ENCODE measurements around the gene KRTAP10-4. TPM values are rescaled to one million over a fixed set of nuclear protein-coding genes. Genes with fewer than 3 reads are reported as not detected.

The KRTAP10-4 gene
- total and polyA plus RNA-seq, 9 donors: not detected

DNA sequence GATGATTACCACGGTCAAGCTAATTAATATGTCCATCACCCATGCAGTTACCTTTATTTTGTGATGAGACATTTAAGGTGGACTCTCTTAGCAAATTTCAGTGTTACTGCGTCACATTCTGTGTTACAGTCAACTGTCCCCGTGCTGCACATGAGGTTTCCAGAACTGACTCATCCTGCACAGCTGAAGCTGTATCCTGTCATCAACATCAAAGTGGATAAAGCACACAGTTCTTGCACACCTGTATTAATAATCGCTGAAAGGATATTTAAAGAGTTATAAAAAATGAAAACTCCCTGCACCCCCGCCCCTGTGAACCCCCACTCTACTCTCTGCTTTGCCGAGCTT lies 10.2 kb downstream of the KRTAP10-4 start:
- H3K9me3 ChIP-seq: no peaks in the 10 kb centered on the region
- intact Hi-C loops (cut with DNase I): no loop called here
- 76 to 80% (median 78%) methylated on average over 6 of the region's 6 CpGs for WGBS, 3 donors

DNA sequence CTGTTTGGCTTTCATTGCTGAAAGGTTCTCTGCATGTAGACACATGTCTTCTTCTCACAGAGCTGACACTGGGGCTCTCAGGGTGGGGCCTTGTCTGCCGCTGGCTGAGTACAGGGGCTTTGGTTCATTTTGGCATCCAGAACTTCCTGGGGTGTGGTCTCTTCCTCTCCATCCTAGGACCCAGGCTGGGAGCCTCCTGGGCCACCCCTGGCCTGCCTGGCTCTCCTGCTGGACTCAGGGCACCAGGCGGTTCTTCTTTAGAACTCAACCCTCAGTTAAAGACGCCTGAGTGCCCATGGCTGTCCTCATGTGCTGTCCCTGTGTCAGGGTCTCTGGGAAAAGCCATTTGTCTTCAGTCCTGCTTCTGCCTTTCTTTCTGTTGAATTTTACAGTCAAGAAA lies 12.4 kb downstream of the KRTAP10-4 start:
- TF ChIP-seq POLR2A (IDR thresholded peaks at IDR 0.05) (no peak), EP300 (IDR thresholded peaks at IDR 0.05) (no peak)
- TF ChIP-seq, protein P1, sequence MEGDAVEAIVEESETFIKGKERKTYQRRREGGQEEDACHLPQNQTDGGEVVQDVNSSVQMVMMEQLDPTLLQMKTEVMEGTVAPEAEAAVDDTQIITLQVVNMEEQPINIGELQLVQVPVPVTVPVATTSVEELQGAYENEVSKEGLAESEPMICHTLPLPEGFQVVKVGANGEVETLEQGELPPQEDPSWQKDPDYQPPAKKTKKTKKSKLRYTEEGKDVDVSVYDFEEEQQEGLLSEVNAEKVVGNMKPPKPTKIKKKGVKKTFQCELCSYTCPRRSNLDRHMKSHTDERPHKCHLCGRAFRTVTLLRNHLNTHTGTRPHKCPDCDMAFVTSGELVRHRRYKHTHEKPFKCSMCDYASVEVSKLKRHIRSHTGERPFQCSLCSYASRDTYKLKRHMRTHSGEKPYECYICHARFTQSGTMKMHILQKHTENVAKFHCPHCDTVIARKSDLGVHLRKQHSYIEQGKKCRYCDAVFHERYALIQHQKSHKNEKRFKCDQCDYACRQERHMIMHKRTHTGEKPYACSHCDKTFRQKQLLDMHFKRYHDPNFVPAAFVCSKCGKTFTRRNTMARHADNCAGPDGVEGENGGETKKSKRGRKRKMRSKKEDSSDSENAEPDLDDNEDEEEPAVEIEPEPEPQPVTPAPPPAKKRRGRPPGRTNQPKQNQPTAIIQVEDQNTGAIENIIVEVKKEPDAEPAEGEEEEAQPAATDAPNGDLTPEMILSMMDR (IDR thresholded peaks at IDR 0.05): no peak
- Histone ChIP-seq H3K27me3 (no peaks in the 10 kb centered on the region), H3K4me3 (no peak overlapping the region), H3K36me3 (no peaks in the 10 kb centered on the region), H3K9me3 (no peaks in the 10 kb centered on the region), H3K4me1 (ENCODE audit: insufficient read depth) (no peaks in the 10 kb centered on the region), H3K27ac (no peak overlapping the region)
- intact Hi-C loops (cut with DNase I): no loop called here
- no peak for DNase-seq
- 85 to 92% (median 86%) methylated on average over 3 of the region's 3 CpGs for WGBS, 3 donors

More for the DNA sequence above, 10.2 kb downstream of the KRTAP10-4 start:
- Histone ChIP-seq H3K4me3 (no peak overlapping the region), H3K36me3 (no peaks in the 10 kb centered on the region), H3K4me1 (ENCODE audit: insufficient read depth) (no peaks in the 10 kb centered on the region), H3K27ac (no peak overlapping the region), H3K27me3 (no peaks in the 10 kb centered on the region)
- DNase-seq: no peak
- TF ChIP-seq EP300 (IDR thresholded peaks at IDR 0.05): no peak
- TF ChIP-seq, protein P1 (IDR thresholded peaks at IDR 0.05): no peak

DNA sequence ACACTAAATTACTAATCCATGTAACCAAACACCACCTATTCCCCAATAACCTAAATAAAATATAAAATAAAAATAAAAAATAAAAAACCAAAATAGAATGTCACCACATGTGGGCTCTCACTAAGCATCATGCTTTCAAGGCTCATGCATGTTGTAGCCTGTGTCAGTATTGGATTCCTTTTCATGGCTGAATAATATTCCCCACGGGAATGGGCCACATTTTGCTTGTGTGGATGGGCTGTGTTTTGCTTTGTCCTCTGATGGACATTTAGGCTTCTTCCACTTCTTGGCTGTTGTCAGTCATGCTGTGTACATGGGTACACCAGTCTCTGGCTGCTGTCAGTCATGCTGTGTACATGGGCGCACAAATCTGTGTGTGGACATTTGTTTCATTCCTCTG lies 15.6 kb downstream of the KRTAP10-4 start:
- 89 to 97% (median 90%) methylated on average over 2 of the region's 2 CpGs for WGBS, 3 donors
- no peaks in the 10 kb centered on the region for H3K27me3 ChIP-seq

DNA sequence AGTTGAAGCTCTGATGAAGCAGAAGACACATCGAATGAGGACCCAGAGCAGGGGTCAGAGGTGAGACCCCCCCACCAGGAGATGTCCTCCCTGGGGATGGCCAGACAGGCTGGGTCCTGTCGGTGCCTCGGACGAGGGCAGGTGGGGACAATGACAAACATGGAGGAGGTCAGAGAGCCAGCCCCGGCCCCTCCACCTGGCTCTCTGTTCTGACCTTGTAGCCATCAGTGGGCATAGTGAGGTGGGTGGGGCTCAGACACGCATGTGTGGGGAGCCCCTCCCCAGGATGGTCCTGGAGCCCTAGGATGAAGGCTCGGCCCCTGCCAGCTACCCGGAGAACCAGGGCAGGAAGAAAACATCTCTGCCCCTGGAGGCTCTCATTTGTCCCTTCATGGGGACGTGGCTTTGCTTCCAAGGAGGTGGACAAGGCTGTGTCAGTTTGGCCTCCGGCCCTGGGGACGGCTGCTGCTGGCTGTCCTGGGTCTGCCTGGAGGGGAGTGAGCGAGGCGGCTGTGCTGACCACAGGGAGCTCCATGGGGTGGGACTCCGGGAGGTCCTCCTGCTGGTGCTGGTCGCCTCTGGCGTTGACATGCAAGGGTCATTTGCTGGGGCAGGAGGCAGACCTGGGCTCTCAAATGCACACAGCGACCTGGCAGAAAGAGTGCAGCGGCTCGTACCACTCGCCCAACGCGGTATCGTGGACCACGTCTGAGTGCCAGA lies 16.2 kb downstream of the KRTAP10-4 start:
- Histone ChIP-seq H3K4me3 (no peak overlapping the region), H3K4me1 (ENCODE audit: insufficient read depth) (no peaks in the 10 kb centered on the region), H3K27me3 (no peaks in the 10 kb centered on the region), H3K9me3 (no peaks in the 10 kb centered on the region), H3K27ac (no peak overlapping the region), H3K36me3 (no peaks in the 10 kb centered on the region)
- WGBS, 3 donors: 70 to 73% (median 70%) methylated on average over 24 of the region's 24 CpGs
- no peak for DNase-seq
- TF ChIP-seq POLR2A (IDR thresholded peaks at IDR 0.05): no peak
- TF ChIP-seq, protein P1 (IDR thresholded peaks at IDR 0.05): no peak
- TF ChIP-seq EP300 (IDR thresholded peaks at IDR 0.05): no peak
- intact Hi-C loops (cut with DNase I): loop anchor here in 1 of 4 donors (2.0 kb wide), 1 partner anchor 49 kb away; no protein-coding TSS in a partner anchor

More for the DNA sequence above, 15.6 kb downstream of the KRTAP10-4 start:
- Histone ChIP-seq H3K4me3 (no peak overlapping the region), H3K36me3 (no peaks in the 10 kb centered on the region), H3K9me3 (no peaks in the 10 kb centered on the region), H3K27ac (no peak overlapping the region), H3K4me1 (ENCODE audit: insufficient read depth) (no peaks in the 10 kb centered on the region)
- DNase-seq: no peak
- TF ChIP-seq POLR2A (IDR thresholded peaks at IDR 0.05): no peak
- no peak for TF ChIP-seq EP300 (IDR thresholded peaks at IDR 0.05)
- TF ChIP-seq, protein P1 (IDR thresholded peaks at IDR 0.05): no peak
- intact Hi-C loops (cut with DNase I): no loop called here
